HG03378 (cell line): Measurements from ENCODE around the gene SELENOS.

Experiments
- ATAC-seq: cut with Tn5 transposase; IDR thresholded peaks from one replicate; pipeline ENCODE4 v1.9.1; 2021; ENCODE audit warnings: mild to moderate bottlenecking, moderate library complexity; ENCODE audit not compliant: unreplicated experiment

Gene SELENOS

DNA sequence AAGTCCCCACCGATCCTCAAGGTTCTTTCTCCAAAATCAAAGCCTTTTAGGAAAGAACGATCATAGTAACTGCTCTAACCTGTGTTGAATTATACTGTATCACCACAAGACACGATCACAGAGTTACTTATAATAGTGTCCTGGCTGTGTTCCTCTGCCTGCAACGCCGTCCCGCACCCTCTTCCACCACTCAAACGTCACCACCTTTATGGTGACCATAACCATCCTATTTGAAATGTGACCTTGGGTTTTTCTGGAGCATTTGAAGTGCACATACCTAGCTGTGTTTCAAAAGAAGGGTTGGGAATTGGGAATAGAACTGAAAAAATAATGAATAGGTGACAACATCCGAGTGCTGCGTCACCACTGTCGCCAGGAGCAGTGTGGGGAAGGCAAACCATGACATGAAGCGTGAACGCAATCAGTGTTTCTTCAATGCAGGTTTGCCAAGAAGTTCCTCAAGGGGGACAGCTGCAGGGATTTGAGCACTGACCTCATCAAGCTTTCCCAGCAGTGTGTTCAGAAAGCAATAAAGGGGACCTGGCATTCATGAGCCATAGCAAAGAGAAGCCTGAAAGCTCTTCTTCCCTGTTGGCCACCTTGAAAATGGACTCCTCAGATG, 769 bp upstream of the SELENOS start:
- ATAC-seq: no peak

DNA sequence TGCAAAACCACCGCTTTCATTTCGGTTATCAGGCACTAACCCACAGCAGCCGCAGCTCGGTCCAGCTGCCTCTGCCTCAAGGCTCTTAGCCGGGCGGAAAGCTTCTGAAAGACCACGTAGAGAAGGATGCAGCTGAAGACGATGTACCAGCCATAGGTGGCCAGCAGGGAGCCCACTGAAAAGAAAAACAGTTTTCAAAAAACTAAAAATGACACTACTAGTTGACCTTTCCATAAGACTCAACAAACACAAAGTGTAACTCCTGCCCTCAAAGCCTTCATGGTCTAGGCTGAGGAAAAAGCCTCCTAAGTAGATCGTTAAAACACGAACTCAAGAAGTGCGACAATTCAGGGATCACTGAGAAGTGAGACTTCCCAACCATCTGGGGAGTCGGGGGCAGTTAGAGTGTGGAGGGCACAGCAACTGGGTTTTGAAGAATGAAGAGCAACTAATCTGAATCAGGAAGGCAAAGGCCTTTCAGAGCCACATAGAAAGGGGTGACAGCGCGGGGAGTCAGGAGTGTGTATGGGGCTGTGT, 716 bp downstream of the SELENOS start:
- peak; percentile 18 for ATAC-seq

DNA sequence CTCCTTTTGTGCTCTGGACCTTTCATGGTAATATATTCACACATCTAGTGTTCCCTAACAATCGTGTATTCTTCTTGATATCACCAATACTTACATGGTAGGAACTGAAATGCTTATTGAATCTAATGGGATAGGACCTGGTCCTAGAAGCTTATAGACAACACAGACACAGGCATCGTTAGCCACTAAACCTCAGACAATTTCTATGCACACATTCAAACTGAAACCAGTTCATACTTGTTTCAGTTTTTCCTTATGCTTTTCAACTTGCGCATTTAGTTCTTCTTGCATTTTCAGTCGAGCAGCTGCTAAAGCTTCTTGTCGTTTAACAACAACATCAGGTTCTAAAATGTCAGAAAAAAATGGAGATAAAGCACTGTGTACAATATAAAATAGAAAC, 2.3 kb downstream of the SELENOS start:
- peak; percentile 55 for ATAC-seq

DNA sequence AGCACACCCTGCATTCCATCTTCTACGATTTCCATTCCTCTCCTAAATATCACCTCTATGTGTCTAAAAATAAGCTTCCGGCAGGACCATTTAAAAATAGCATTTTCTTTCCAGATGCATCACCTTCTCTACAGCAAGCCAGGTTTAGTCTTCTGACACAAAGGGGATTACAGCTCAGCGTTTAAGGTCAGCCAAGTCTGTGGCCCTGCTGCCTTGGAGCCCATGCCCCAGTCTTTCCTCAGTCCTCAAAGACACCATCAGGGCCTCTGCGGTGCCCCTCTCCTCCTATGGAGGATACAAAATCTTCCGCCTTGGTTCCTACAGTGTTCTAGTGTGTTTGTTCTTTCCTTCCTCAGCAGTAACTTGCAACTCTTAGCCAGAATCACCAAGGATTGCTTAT, 3.8 kb downstream of the SELENOS start:
- ATAC-seq: no peak

DNA sequence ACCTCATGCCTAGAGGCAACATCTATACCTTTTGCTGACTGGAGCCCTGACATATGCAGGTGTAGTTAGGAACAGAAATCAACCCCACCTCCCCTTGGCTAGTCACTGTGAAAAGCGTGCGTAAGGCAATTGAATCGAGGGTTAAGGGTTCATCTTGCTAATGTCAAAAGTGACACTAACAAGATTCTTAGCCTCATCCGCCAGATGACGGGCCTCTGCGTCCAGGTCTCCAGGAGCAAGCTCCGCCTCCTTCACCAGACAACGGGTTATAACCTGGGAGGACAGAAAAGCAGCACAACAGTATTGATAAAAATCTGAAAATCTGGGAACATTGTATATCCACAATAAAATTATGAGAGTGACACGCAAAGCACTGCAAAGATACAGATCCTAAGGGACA, 4.7 kb downstream of the SELENOS start:
- ATAC-seq: no peak

DNA sequence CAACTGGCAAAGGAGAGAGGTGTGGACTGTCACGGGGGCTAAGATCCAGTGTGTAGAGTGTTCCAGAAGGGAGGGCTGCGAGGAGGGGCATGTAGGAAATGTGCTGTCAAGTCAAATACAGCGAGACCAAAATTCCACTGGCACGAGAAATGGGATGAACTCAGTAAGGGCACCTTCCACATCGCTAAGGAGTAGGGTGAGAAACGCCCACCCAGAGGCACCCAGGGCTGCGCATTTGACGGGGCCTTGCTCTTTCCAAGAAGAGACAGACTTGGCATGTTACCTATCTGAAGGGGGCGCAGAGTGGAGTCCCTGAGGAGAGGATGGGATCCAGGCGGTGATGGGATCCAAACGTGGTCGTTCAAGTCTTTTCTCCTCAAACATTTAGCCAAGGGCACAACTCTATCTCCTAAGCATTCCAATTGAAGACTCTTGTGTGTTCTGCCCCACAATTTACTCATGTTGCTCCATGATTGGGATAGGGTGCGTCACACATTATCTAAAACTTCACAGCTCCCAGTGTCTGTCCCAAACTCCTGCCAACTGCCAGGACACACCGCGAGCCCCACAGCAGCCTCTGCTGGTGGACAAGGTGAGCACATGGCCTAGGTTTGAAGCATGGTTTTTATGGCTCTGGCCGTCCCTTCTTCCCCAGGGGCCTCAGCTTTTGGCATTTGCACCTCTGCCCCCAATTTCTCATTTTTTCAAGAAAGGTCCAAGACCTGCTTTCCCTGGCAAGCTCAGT, 7.6 kb downstream of the SELENOS start:
- no peak for ATAC-seq

DNA sequence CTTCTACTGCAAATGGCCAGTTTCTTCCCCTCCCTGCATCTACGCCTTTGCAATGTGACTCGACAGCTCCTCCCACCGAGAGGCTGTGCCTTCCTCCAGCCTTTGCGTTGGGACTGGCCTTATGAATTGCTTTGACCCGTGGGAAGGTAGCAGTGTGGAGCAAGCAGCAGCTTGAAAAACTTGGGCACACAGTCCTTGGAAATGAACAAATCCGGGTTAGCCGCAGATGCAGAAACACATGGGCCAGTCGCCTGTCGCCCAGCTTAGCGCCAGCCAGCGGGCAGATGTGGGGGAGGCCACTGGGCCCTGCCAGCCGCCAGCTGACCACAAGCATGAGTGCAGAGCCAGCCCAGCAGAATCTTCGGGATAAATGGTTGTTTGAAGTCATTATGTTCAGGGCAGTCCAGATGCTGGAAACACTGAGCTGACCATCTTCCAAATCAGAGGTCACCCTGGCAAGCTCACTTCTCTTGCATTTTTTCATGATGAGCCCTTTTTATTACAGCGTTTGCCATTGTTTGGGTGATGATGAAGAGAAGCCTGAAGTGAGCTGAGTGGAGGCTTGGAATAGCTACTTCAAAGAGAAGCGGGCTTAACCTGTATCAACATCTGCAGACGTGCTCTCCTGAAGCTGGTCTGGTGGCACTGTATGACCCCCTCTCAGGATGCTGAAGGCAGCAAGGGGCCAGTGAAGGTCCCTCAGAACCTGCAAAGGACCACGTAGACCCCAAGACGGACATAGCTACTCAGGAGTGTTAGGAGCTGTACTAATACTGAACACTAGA, 9.8 kb downstream of the SELENOS start:
- ATAC-seq: no peak

DNA sequence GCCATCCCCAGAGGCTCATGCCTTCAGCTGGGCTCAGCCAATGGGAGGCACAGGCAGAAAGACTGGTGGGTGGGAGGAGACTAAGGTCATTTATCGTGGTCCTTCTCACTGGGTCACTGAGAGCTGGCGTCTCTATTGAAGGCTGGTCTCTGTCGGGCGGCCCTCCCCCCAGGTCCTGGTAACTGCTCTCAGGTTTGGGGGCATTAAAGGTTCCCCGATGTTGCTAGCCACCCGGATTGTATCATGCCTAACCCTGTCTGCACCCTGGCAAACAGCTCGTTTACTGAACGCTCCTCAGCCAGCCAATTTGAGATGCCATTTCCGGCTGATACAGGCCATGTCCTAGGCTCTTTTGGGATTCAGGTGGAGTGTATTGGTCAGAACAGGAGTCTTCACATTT, 10.5 kb downstream of the SELENOS start:
- no peak for ATAC-seq

DNA sequence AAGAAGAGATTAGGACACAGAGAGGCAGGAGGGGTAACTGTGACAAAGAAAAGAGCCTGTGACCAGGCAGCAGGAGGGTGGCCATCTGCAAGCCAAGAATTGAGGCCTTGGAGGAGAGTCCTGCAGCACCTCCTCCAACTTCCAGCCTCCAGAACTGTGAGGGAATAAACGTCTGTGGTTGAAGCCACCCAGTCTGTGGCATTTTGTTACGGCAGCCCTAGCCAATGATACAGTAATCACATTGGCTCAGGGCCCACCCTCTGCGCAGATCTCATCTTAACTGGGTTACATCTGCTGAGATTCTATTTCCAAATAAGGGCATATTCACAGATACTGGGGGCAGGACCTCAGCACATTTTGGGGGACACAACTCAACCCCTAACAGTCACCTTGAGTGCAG, 11.3 kb downstream of the SELENOS start:
- no peak for ATAC-seq

DNA sequence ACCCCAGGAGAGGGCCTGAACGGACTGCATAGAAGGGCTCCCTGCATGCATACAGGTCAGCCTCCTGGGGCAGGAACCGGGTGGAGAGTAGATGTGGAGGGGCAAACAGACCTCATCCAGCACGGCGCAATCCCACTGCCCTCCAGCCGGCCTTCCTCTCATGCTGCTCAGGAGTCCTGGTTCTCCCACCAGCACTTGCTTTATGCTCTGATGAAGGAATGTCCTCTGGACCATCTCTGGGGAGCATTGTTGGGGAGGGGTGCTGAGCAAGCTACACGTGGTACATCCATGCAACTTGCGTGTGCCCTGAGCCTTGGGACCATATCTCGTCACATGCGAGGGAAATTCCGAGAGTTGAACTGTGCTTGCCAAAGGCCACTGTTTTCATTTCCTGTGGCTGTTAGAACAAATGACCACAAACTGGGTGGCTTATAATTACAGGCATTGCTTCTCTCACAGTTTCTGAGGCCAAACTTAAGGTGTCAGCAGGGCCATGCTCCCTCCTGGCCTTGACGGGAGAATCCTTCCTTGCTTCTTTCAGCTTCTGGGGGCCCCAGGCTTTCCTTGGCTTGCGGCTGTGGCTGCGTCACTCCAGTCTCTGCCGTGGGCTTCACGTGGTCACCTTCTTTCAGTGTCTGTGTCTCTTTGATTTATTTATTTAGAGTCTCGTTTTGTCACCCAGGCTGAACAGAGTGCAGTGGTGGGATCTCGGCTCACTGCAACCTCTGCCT, 12.2 kb downstream of the SELENOS start:
- no peak for ATAC-seq

DNA sequence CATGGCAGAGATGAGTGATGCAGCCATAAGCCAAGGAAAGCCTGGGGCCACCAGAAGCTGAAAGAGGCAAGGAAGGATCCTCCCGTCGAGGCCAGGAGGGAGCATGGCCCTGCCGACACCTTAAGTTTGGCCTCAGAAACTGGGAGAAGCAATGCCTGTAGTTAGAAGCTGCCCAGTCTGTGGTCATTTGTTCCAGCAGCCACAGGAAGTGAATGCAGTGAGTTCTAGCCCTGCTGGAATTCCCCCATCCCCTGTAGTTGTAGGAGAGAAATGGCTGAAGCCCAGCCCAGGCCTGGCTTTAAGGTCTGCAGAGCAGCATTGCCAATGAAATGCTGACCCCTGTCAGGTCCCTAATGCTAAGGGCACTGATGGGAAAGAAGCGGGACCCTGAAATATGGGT, 13.3 kb downstream of the SELENOS start:
- no peak for ATAC-seq

DNA sequence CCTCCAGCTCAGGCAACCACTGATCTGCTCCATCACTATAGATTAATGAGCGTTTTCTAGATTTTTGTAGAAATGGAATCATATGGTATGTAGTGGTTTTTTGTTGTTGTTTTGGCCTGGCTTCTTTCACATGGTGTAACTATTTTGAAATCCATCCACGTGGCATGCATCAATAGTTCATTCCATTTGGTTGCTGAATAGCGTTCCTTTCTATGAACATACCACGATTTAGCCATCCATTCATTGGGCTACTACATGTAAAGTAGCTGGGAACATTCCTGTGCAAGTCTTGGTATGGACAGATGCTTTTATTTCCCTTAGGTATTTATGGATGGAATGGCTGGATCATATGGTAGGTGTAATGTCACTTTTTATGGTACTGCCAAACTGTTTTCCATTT, 14.7 kb downstream of the SELENOS start:
- ATAC-seq: no peak

DNA sequence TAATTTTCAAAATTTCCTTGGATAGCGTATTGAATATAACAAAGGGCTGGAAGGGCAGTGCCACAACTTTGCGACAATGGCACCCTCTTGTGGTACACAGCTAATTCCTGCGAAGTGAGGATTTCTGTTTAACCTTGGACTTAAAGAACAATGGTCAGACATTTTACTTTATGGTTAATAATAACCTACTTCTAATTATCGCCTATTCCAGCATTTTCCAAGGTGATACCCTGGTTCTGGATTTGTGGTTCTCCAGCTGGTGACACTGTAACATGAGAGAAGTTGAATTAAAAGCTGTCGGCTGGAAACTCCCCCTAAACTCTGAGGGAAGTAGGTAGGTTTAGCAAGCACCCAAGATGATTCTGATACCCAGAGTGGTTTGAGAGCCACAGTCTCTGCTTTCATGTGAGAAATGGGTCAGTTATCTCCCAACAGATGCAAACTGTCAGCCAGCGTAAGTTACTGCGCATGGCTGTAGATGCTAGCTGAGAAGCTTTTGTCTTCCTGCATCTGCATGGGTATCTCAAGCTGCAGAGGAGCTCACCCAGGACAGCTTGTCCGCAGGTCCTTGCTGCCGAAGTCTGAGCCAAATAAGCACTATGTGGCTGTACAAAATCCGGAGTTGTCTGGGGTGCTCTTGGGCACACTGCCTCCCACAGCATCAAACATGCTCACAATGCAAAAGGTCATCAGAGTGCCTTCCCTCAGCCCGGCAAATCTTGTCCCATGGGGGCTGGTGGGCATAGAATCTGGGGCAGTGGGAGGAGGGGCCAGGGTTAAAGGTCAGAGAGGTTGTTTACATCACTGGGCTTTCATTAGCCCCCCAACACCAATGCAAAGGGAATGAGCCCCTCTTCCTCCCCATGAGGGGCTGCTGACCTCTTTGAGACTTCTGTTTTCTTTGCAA, 18.8 kb downstream of the SELENOS start:
- ATAC-seq: no peak

DNA sequence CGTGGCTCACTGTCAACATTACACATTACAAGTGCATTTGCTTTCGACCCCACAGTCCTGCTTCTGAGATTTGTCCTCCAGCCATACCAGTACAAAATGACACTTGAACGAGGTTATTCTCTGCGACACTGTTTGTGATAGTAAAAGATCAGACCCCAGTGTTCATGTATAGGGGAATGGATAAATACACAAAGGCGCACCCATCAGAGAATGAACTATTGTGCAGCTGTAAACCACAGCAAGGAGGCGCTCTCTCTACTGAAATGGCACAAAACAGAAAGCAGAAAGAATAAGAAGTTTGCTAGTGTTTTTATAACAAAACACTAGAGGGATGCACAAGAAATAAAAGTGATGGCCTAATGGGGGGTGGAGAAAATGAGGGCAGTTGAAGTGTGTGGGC, 20.5 kb downstream of the SELENOS start:
- ATAC-seq: no peak

DNA sequence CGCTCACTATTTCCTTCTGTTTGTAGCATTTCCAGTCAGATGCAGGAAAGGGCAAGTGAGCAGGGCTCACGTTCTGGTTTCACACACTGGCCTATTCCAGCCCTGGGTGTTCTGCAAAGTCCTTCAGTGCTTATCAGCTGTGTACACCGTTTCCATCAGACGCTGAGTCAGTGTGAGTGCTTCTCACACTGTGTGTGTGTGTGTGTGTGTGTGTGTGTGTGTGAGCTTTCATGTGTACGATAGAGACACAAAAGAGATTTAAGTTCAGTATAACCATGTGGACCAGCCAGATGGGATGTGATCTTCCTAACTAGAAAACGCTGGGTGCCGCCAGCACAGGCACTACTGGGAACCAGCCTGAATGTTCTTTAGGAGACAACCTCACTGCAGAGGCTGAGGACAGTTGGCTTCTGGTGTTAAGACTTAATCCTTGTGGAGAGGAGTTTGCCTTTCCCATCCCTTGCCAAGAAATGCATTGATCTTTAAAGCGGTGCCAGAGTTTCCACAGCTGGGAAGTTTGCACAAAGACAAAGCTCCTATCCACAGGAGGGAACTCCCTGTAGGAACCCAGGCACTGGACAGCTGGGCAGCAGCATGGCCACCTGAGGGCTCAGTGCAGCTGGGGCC, 21.6 kb downstream of the SELENOS start:
- no peak for ATAC-seq

DNA sequence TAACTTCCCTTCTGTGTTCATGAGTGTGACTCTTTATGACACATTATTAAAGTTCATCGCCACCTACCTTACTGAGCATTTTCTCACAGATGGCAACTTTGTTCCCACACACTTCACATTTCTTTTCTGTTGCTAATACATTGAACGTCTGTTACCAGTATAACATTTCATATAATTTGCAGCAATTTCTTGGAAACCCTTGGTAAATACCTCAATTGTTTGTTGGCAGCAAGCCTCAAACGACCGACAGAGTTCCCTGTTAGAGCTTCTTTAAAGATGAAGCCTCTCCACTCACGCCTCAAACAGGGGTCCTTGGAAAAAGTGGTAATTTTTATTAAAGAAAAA, 22.3 kb downstream of the SELENOS start:
- ATAC-seq: no peak

DNA sequence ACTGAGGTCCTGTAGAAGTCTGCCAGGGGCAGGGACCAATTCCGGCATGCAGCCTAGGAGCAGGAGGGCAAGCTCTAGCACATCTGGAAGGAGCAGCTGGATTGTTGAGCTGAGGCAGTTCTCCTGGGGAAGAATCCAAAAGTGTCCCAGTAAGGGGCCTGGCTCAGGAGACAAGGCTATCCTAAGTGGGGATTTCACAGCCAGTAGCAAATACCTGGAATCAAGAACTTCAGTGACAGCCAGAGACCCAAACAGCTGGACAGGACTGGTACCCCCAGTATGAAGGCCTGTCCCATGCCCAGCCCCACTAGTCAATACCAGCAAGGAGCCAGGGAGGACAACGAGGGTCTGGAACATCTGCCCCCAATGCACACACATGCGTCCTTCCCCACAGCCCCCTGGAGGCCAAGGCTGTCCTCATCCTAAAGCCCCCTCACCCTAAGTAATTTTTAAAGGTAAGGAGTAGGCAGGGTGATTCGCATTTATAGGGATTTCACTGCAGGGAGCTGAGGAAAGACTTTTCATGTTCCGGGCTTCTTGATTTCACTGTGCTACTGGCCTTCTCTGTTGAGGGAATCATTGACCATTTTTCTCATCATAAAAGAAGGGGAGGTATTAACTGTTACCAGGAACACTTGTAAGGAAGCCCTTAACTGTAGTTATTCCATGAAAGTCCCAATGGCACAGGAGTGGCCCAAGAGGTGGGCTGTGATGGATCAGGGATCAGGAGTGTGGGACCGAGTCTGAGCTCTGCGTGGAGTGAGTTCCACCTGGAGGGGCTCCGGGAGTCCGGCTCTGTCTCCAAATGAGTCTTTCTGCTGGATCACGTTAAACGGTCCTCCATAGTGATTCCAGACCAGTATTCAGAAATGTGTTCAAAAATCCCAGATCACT, 22.9 kb downstream of the SELENOS start:
- no peak for ATAC-seq

DNA sequence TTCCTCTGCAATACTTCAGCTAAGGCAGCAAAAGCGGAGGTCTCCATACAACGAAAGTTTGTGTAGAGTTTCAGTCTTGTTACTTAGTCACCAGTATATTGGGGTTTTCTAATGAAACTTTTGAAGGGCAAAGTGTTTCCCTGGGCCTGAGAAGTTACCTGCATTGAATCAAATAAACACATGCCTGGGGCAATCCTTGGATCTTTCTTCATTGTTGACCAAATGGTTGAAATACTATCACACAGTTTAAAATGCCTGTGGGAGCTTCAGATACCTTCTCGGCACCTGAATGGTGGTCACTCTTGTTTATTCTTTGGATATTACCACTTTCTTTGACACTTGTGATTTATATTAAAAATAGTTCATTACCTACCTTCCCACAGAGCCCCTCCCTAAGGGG, 24.4 kb downstream of the SELENOS start:
- ATAC-seq: peak; percentile 14
